Fibroblast of mammary gland (primary cell): ENCODE results near the gene TFAM.

ENCODE experiments used
- DNase-seq: peaks from one replicate; pipeline ENCODE4 v3.0.0-alpha.2; 2010; ENCODE audit warnings: low read depth
- H3K4me3 ChIP-seq: 2 replicates; pipeline ENCODE4 v1.5.1; 2011; ENCODE audit warnings: low read depth, mild to moderate bottlenecking, low read length, moderate library complexity; ENCODE audit not compliant: control insufficient read depth
- TF ChIP-seq, protein P1 (sequence below): conservative IDR thresholded peaks from 2 replicates; pipeline ENCODE4 v1.5.1; 2011; ENCODE audit warnings: low read depth, low read length, inconsistent platforms; ENCODE audit not compliant: control insufficient read depth, insufficient read depth

TFAM gene

DNA sequence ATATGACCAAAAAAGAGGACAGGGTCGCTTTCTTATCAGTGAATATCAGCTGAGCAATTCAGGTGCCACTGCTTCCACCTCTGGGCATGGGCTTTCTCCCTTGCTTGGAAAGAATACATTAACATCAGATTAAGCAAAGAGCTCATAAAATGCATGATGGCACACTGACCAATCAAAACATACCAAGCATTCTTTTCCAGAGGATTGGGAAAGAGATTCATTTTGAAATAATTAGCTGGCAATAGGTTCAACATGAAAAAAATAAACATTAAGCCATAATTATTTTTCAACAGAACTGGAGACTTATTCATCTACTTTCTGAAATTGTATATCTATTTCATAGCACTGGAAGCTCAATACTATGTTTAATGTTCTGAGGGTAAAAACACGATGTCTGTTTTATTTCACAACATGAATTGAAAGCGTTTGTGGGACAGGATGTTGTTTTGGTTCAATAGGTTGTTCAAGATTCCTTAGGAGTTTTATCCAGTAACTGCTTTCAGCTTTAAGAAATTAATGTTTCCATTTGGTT lies 53.2 kb downstream of the TFAM start:
- TF ChIP-seq, protein P1, sequence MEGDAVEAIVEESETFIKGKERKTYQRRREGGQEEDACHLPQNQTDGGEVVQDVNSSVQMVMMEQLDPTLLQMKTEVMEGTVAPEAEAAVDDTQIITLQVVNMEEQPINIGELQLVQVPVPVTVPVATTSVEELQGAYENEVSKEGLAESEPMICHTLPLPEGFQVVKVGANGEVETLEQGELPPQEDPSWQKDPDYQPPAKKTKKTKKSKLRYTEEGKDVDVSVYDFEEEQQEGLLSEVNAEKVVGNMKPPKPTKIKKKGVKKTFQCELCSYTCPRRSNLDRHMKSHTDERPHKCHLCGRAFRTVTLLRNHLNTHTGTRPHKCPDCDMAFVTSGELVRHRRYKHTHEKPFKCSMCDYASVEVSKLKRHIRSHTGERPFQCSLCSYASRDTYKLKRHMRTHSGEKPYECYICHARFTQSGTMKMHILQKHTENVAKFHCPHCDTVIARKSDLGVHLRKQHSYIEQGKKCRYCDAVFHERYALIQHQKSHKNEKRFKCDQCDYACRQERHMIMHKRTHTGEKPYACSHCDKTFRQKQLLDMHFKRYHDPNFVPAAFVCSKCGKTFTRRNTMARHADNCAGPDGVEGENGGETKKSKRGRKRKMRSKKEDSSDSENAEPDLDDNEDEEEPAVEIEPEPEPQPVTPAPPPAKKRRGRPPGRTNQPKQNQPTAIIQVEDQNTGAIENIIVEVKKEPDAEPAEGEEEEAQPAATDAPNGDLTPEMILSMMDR = no peak
- DNase-seq = peak; percentile 78
- H3K4me3 ChIP-seq = no peak overlapping the region

DNA sequence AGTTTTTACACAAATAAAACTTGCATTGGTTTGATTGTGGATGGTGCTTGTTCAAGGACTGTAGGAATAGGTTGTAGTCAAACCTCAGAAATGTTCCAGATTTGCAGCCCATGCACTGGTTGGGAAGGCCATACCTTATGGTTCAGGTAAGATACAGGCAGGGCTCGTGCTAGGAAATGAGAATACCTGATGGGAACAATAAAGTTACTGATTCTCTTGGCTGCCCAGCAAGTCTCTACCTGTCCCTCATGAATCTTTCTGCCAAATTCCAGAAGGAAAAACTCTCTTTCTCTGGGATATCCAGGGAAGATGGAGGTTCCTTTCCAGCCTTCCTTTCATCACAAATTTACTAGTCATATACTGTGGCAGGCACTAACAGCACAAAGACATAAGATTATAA lies 53.8 kb downstream of the TFAM start:
- no peak overlapping the region for H3K4me3 ChIP-seq
- TF ChIP-seq, protein P1 = no peak
- no peak for DNase-seq

DNA sequence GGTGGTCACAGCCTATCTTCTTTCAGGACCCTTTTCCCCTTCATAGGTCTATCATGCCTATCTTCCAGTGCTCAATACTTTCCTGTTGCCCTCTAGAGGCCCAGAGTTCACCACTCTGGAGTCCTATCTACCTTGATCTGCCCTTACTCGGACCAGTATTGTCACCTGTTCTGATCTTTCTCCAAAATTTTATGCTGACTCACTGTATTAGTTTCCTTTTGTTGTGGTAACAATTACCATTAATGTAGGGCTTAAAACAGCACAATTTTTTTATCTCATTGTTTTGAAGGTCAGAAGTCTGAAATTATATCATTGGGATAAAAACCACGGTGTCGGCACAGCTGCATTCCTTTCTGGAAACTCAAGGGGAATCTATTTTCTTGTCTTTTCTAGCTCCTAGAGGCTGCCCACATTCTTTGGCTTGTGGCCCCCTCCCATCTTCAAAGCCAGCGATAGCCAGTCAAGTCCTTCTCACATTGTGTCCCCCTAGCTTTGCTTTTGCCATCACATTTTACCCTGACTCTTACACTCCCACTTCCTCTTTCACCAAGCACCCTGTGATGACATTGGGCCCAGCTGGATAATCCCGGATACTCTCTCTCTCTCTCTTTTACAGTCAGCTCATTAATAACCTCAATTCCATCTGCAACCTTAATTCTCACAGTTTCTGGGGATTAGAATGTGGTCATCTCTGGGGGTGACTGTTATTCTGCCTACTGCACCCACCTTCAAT lies 54.6 kb downstream of the TFAM start:
- TF ChIP-seq, protein P1 = no peak
- DNase-seq = no peak
- no peak overlapping the region for H3K4me3 ChIP-seq

DNA sequence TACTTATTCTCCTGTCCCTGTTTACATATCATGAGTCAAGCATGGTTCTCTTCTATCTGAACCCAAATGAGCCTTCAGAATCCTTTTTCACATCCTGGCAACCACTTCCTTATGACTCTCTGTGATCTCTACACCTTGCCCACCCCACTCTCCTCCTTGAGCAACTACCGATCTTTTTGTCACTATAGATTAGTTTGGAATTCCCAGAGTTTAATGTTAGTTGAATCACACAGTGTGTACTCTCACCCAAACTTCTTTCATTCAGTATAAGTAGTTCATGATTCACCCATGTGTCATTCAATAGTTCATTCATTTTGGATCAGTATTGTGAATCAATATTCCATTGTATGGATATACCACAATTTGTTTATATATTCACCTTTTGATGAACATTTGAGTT lies 55.3 kb downstream of the TFAM start:
- no peak for DNase-seq

DNA sequence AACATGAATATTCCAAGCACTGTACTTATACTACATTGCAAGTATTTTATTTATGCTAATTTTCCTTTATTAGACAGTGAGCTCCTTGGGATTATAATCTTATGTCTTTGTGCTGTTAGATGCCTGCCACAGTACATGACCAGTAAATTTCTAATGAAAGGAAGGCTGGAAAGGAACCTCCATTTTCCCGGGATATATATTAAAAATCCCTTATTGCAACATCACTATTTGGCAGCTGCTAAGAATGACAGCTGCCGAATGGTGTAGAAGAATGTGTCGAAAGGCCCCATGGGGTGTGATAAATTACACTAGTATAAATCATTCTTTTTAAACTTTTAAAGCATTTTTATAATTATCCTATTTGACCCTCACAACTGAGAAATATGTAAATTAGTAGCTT lies 59.1 kb downstream of the TFAM start:
- DNase-seq = no peak

More for the DNA sequence above, 55.3 kb downstream of the TFAM start:
- TF ChIP-seq, protein P1 = no peak
- no peak overlapping the region for H3K4me3 ChIP-seq

DNA sequence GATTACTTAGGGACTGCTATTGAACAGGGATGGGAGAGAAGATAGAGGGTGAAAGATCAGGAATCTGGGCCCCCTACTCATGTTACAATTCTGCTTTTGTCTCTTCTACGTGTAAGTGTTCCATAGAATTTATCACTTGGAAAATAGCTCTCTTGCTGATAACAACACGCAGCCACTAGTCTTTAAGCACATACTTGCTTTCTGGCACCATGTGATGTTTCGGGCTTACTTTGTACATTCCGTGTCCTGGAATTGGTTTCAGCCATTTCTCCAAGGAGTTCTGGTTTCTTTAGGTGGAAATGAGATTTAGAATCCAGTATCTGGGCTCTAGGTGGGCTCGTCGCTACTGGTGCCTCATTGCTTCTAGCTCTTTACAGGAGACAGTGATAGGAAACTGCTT lies 59.7 kb downstream of the TFAM start:
- TF ChIP-seq, protein P1 = no peak
- DNase-seq = no peak
- H3K4me3 ChIP-seq = no peak overlapping the region

More for the DNA sequence above, 59.1 kb downstream of the TFAM start:
- H3K4me3 ChIP-seq = no peak overlapping the region
- TF ChIP-seq, protein P1 = no peak
